COLO829 (cell line): Measurements from ENCODE around the gene SRSF12.
"Not testable (repeated sequence)": the region's sequence is repeated elsewhere in the genome, so short reads cannot be mapped to it uniquely, and the experiment has no call there.

Experiments
- DNase-seq: peaks from one replicate; pipeline ENCODE4 v3.0.0; 2012; ENCODE audit warnings: low spot score

SRSF12 gene

DNA sequence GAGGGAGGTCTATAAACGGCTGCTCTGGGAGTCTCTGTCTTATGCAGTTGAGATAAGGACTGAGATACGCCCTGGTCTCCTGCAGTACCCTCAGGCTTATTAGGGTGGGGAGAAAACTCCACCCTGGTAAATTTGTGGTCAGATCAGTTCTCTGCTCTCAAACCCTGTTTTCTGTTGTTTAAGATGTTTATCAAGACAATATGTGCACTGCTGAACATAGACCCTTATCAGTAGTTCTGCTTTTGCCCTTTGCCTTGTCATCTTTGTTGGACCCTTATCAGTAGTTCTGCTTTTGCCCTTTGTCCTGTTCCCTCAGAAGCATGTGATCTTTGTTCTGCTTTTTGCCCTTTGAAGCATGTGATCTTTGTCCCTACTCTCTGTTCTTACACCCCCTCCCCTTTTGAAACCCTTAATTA lies 10.4 kb upstream of the SRSF12 start:
- DNase-seq: not testable (repeated sequence)

DNA sequence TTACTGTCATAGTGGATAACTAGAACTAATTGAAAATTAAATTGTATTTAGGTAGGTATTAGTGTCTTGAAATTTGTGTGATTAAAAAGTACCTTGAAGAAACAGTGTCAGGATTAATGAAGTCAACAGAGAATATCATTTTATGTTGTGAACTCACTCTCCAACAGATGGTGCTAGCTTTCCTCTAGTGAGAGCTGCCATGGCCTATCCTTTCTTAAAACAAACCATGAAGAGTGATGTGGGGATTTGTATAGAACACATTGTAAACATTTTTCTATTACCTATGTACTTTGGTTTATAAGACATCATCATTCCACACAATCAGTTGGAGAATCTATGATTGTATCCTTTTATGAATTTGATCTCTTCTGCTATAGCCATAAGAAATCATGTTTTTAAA lies 4.8 kb upstream of the SRSF12 start:
- peak; percentile 46 for DNase-seq

DNA sequence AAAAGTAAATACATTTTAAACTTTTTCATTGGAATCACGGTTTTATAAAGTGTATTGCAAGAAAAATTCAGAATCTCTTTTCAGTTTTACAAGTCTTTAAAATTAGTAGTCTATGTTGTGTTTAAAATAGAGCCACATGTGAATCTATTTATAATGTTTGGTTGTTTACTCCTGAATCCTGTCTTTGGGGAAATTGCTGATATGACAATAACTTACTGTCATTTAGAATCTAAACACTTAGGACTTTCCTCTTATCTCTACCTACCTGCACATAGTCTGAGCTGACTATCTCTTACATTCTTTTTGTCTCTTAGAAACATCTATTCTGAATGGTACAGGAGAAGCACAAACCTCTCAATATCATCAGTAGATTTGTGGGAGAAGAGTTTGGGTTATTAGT lies 4.1 kb upstream of the SRSF12 start:
- no peak for DNase-seq

DNA sequence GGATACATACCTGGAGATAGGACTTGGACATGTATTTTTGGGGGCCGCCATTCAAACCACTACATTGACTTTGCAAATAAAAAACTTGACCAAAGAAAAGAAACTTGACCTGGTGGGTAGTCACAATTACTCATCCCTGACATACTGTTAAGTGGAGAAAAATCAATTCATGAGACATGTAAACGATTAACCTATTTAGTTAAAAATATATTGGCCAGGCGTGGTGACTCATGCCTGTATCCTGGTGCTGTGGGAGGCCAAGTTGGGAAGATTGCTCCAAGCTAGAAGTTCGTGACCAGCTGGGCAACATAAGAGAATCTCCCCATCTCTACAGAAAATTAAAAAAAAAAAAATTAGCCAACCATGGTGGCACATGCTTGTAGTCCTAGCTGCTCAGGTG lies 2.5 kb upstream of the SRSF12 start:
- no peak for DNase-seq

DNA sequence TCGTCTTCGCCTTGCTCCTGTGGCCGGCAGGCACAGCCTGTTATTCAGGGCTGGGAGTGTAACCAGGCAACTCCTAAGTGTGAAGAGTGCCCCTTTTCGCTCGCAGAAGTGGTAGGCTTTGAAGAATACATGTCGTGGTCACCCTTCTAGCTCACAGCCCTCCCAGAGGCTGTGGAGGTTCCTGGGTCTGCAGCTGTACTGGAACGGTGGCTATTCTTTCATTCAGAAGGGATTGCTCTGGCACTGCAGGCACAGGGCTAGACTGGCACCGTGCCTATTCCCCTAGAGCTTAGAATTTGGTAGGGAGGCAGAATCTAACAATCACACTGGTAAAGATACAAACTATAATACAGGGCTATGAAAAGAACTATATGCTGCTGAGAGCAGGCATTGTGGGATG lies 1.1 kb upstream of the SRSF12 start:
- DNase-seq: no peak

DNA sequence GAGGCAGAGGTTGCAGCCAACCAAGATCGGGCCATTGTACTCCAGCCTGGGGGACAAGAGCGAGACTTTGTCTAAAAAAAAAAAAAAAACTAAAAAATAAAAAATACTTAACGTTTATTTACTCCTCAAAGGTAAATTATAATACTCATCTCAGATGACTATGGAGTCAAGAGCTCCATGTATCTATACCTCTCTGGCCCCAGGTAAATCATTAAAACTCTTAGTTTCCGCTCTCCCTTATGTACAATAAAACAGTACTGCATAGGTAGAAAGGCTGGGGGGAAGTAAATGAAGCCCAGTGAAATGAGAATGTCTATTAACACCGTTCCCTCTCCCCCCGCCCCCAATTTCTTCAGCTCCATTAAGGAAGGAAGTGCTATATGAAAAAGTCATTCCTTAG lies 1.2 kb downstream of the SRSF12 start:
- DNase-seq: no peak

DNA sequence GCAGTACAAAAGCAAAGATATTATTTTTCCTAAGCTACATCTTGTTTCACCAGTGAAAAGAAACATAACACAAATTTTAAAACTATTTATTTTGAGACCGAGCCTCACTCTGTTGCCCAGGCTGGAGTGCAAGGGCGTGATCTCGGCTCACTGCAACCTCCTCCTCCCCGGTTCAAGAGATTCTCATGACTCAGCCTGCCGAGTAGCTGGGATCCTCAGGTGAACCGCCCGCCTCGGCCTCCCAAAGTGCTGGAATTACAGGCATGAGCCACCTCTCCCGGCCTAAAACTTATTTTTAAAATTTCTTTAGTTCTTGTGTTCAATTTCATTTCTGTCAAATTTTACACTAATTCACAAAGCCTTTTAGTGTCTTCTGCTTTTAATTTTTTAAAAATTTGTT lies 5.9 kb downstream of the SRSF12 start:
- no peak for DNase-seq

DNA sequence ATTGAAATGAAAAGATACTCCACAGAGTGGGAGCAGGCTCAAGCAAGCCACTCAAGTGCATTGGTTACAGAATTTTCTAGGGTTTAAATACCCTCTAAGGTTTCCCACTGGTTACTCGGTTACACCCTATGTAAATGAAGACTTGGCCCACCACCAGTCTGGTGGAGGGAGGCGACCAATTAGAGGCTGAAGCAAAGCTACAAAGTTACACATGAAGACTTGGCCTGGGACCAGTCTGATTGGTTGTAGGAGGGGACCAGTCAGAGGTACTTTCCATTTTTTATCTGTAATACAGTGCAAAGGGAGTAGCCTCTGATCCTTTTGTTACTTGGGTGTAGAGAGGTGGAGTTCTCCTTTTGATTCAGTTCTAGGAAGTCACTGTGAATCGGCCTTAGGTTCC lies 7.6 kb downstream of the SRSF12 start:
- DNase-seq: no peak

DNA sequence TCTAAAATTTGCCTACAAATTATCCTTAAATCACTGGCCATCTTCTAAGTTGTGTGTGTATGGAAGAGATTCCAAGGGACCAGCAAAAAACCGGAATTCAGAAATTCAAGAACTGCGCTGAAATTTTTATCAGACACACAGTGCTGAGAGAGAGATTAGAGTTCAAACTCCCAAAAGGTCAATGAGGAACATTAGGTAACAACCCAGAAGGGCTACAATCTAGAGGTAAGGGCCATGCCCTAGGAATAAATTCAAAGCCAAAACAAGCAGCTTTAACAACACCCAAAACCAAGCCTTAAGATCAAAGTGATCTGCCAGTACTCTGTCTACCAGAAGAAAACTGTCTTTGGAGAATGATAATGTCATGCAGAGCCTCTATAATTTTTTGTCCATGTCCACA lies 17.8 kb downstream of the SRSF12 start:
- no peak for DNase-seq

DNA sequence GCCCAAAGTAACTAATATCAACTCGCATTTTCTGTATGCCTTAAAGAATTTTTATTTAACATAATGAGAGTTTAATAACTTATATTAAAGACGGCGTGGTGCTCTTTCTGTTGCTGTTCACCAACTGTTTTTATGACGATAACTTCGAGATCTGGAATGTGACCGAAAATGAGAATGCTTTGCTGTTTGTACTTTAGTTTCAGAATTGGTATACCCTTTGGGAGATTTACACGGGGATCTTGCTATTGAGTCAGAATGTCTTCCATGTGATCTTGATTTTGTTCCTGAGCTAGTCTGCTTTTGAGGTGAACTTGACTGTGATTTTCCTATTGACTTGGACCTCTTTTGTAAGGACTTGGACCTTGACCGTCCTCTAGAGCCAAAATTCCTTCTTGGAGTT lies 19.4 kb downstream of the SRSF12 start:
- DNase-seq: no peak

DNA sequence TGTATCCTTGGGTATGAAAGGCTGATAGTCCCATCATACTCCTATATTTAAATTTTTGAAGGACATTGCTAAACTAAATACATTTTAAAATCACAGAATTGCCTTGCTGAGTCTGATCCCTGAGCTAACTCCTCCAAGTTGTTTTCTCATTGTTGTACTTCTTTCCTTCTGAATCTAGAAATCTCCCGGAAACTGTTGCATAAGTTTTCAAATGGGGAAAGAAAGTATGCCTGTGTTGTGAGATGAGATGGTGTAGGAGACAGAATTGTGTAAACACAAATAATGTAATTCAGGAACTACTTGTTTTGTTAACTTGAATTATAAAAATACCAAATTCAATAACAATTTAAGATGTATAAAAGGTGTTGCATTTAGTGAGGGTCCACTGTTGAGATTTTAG lies 30.0 kb downstream of the SRSF12 start:
- no peak for DNase-seq

DNA sequence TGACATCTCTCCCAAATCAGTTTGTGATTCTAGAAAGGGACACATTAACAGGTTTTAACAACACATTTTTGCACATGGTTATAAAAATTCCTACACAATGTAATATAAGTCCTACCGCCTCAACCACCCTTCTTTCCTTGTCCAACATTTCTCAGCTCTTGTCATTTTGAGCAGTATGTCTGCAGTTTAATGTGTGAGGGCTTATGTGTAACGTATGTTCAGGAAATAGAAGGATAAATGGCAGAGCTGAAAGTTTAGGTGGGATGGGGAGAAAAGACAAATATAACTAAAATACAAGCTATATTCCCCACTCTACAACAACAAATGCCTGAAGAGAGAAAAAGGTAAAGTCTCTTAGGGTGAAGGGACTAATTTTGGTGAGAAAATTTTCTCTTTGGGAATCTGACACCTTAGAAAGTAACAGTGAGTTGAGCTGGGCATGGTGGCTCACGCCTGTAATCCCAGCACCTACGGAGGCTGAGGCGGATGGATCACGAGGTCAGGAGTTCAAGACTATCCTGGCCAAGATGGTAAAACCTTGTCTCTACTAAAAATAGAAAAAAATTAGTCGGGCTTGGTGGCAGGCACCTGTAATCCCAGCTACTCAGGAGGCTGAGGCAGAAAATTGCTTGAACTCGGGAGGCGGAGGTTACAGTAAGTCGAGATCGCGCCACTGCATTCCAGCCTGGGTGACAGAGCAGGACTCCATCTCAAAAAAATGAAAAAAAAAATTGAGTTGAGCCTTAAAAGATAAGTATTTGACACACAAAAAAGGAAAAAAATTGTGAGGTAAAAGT lies 32.3 kb downstream of the SRSF12 start:
- DNase-seq: no peak

DNA sequence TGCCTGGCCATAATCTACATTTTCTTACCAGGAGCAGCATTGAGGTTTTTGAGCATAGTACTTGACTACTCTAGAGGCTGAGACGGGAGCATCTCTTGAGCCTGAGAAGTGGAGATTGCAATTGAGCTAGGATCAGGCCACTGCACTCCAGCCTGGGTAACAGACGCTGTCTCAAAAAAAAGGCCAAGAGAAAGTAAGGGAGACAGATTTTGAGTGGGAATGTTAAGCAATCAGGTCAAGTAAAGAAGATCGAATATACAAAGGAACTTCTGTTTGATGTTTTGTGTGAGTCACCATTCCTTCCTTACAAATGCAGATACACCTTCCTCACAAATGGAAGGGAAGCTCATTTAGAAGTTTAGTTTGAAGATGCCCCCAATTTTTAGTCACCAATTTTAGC lies 32.9 kb downstream of the SRSF12 start:
- DNase-seq: no peak

DNA sequence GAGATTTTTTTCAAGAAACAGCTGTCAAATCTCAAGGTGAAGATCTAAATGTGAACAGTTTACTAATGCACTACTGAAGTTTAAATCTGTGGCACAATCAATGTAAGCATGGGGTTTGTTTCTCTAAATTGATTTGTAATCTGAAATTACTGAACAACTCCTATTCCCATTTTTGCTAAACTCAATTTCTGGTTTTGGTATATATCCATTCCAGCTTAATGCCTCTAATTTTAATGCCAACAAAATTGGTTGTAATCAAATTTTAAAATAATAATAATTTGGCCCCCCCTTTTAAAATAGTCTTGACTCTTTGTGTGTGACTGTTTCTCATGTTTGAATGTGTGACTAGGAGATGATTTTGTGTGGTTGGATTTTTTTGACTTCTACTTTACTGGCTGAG lies 33.3 kb downstream of the SRSF12 start:
- DNase-seq: no peak

DNA sequence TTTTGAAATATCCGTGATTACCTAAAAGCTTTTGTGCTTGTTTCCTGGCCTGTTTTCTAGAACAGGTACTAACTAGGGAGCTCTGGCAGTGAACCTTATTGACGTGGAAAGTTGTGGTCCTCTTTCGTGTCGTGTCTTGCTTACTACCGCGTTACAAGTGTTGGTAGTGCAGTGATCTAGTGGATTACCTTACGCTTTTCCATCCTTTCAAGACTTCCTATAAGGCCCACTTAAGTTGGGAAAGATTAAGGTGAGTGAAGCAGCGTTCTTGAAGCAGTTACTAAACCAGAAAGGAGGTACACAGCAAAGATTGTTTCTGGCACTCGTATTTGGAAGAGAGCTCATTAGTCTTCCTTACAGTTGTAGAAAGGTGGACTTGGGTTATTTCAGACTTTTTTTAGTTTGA lies 35.4 kb downstream of the SRSF12 start:
- DNase-seq: no peak

DNA sequence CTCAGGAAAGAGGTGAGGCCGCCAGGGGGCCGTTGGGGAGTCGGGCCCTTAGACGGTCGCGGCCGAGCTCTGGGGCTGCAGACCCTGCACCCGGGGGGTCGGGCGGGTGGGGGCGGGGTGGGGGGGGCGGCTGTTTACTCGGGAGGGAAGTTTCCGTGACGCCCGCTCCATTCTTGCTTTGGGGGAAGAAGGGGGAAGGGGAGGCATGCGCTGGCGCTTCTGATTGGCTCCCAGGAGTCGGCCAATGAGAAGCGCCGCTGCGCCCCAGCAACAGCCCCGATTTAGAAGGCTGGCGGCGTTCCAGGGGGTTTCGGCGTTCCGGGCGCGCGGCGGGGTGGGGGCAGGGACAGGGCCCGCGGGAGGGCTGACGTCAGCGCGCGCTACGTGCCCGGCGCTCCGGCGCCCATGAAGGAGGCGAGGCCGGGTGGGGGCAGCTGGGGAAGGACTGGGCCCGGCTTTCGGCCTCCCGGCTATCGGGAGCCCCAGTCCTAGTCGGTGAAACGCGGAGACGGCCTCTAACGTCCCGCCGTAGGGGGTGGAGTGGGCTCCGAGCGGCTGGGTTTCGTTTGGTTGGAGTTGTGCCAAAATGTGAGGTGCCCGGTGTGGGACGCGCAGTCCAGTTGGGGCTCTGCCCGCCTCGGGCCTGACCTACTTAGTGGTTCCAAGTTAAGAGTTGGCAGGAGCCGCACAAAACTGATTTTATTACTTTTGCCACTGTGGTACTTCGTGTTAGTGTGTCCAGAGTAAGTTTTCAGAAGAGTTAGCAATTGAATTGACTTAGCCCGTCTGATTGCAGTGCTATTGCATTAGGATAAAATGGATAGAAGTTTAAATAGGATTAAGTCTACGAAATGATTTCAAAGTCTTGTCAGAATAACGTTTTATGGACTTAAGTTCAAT lies 36.2 kb downstream of the SRSF12 start:
- DNase-seq: peak; percentile 83

DNA sequence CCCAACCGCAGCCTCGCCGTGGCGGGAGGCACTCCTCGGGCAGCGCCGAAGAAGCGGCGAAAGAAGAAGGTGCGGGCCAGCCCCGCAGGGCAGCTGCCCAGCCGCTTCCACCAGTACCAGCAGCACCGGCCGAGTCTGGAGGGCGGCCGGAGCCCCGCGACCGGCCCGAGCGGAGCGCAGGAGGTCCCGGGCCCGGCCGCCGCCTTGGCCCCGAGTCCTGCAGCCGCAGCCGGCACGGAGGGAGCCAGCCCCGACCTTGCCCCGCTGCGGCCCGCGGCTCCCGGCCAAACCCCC lies 36.8 kb downstream of the SRSF12 start:
- DNase-seq: no peak

DNA sequence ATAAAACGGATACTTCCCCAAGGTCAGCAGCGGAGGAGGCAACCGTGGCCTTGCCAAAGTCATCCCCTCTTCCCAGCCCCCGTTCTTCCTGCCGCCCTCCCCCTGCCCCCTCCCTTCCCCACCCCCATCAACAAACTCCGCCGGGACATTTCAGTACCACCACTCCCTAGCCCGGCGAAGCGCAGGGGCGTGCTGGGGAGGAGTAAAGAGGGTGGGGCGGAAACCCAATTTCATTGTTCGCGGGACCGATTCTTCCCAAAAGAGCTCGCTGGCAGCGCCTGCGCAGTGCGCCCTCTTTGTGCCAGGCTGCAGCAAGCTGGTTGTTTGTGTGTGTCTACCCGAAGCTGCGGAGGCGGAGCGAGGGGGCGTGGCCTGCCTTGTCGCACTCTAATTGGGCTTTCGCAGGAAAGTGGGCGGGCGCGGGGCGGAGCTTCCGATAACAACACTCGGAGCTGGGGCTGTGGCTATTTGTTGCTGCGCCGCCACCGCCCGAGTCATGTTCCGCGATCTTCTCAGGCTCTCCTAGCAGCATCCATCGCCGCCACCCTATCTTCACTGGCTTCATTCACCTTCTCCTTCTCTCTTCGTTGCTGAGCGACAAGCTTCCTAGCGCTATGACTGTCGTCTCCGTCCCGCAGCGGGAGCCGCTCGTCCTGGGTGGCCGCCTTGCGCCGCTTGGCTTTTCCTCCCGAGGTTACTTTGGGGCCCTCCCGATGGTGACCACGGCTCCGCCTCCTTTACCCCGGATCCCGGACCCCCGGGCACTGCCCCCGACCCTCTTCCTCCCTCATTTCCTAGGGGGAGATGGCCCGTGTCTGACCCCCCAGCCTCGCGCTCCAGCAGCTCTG lies 37.4 kb downstream of the SRSF12 start, which contains the start of gene PNRC1:
TSS of gene PNRC1 (plus strand) at position 471 of the 848 bp plus-strand sequence. CDS start at position 615, 144 bp downstream.
- peak; percentile 99 for DNase-seq

DNA sequence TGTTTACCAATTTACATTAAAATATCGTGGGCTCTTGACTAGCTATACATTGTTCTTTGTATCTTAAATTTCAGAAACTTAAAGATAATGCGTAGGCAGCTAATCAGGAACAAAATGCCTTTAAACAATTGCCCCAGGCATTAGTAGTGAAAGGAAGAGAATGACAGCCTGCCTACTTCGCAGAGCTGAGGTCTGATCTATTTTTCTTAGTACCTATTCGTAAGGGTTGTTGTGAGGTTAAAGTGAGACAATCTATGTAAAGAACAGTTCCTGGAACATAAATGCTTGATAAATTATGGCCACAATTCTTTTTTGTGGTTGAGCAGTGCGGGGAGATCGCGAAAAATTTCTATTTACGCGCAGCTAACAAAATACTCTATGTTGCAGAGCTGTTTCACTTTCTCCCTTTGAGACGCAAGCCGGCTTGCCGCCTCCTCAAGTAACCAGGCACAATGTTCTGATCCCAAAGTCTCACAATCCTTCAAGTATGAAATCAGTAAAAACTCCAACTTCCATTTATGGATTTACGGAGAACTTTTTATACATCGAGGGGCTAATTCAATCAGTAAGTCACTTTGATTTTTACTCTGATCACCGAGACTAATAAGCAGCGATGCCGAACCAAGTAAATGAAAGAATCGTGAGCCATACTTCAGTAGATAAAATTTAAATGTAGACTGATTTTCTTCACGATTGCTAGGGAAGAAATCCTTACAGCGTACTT lies 38.2 kb downstream of the SRSF12 start:
- no peak for DNase-seq

DNA sequence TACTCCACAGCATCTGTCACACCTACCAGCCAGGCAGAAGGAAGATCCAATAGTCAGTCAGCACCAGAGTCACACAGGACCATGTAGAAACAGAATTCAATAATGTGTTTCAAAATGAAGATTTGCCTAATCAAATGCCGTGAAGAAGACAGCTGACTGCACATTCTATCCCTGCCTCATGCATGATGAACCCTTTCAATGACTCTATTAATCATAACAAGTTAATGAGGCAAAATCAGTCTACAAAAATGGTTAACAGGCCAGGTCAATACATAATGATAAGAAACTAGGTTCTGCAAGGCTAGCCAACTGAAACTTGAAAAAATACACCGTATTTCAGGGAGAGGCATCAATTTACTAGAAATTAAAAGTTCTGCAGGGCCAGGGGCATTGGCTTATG lies 44.0 kb downstream of the SRSF12 start:
- DNase-seq: no peak

DNA sequence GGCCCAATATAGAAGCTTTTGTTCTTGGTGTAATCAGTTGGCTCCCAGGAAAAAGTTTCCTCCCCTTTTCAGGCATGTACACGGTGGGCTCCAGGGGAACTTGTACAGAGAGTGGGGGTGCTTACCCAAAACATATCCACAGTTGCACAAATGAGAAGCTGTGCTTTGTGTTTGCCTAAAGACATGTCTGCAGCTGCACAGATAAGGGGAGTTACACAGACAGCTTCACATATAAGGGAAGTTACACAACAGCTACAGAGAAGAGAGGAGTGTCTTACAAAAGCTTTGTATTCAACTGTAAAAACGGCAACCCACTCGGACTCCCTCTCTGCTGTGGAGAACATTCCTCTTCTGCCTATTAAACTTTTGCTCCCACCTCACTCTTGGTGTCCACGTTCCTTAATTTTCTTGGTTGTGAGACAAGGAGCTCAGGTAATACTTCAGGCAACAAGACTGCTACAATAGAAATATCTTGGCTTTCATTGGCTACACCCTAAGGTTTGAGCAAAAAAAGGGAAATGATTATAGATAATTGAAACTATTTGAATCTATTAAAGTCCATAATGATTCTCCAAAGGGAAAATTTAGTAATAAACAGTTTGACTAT lies 44.8 kb downstream of the SRSF12 start:
- no peak for DNase-seq
